Right renal pelvis (tissue), 4 donors: Measurements from ENCODE around the gene POU6F2. TPM values are rescaled to one million over a fixed set of nuclear protein-coding genes. Genes with fewer than 3 reads are reported as not detected.

Experiments
- DNase-seq, 4 donors: peaks; one replicate each; pipeline ENCODE4 v3.0.0-alpha.2; 2013; ENCODE audit warnings: low read depth in 4 of 4, low spot score in 3 of 4, missing footprints in 1 of 4
- polyA plus RNA-seq, 4 donors: library from polyadenylated mRNA; unstranded; fragments of 120-200 nt; gene quantifications; one replicate each; pipeline ENCODE4 v1.2.1, GENCODE V29; 2013; ENCODE audit not compliant: insufficient read length in 4 of 4

The POU6F2 gene
- polyA plus RNA-seq, 4 donors, result 0.10 to 0.42 (median 0.17) TPM

GRCh38 chr7:39464350-39465054, 486.8 kb downstream of the POU6F2 start:
- no peak for DNase-seq

- DNase-seq, result peak; percentile 51 to 57 (median 54)
Measured at GRCh38 chr7:39465055-39465929, 487.6 kb downstream of the POU6F2 start.

- DNase-seq, result no peak
Measured at GRCh38 chr7:39468261-39468660, 490.6 kb downstream of the POU6F2 start.

- DNase-seq, result no peak
Measured at GRCh38 chr7:39468808-39469374, 491.2 kb downstream of the POU6F2 start.

GRCh38 chr7:39480901-39481300, 503.2 kb downstream of the POU6F2 start:
- no peak for DNase-seq

GRCh38 chr7:39488467-39489393, 511.0 kb downstream of the POU6F2 start:
- no peak for DNase-seq

- DNase-seq, result no peak
Measured at GRCh38 chr7:39490296-39490695, 512.6 kb downstream of the POU6F2 start.

GRCh38 chr7:39493934-39494333, 516.2 kb downstream of the POU6F2 start:
- no peak for DNase-seq

GRCh38 chr7:39501358-39501757, 523.6 kb downstream of the POU6F2 start:
- DNase-seq, result no peak

GRCh38 chr7:39504963-39505362, 527.3 kb downstream of the POU6F2 start:
- DNase-seq, result no peak

GRCh38 chr7:39507866-39508551, 530.3 kb downstream of the POU6F2 start:
- no peak for DNase-seq

GRCh38 chr7:39509436-39509835, 531.7 kb downstream of the POU6F2 start:
- no peak for DNase-seq

- no peak for DNase-seq
Measured at GRCh38 chr7:39509912-39510311, 532.2 kb downstream of the POU6F2 start.

GRCh38 chr7:39510864-39511354, 533.2 kb downstream of the POU6F2 start:
- no peak for DNase-seq

- DNase-seq, result no peak
Measured at GRCh38 chr7:39515534-39516228, 538.0 kb downstream of the POU6F2 start.

GRCh38 chr7:39516498-39516897, 538.8 kb downstream of the POU6F2 start:
- DNase-seq, result no peak

- DNase-seq, result no peak
Measured at GRCh38 chr7:39517240-39517639, 539.5 kb downstream of the POU6F2 start.
